Endothelial cell of umbilical vein (primary cell): ENCODE measurements around the gene OSBPL1A. TPM values are rescaled to one million over a fixed set of nuclear protein-coding genes. Genes with fewer than 3 reads are reported as not detected.

Experiments used
- BruUV-seq: library from RNA; stranded (reverse); fragments of 400-500 nt; replicated peaks from 2 replicates; lab custom pipeline; 2021; lab: Mats Ljungman, UMichigan
- CTCF ChIA-PET: fragments of 300-600, 350-600 bp; sonication (Branson Sonifier 250); formaldehyde crosslinking; loops from one replicate; lab custom pipeline; 2021; ENCODE audit warnings: antibody characterized with exemption, inconsistent platforms; lab: Charles Lee
- POLR2A ChIA-PET: fragments of 300-600, 350-600 bp; sonication (Branson Sonifier 250); formaldehyde crosslinking; loops from one replicate; lab custom pipeline; 2021; ENCODE audit warnings: antibody characterized with exemption, inconsistent platforms; lab: Charles Lee
- DNase-seq: peaks from one replicate; pipeline ENCODE4 v3.0.0-alpha.2; 2011; ENCODE audit warnings: low read depth, low spot score
- FAIRE-seq: peaks from 2 replicates; lab custom pipeline; 2011; peaks lifted over from hg19 to GRCh38; lab: Jason Lieb, UNC
- H2AFZ ChIP-seq: 2 replicates; pipeline ENCODE4 v1.6.0; 2012; ENCODE audit warnings: low read depth, low read length, control low read depth, inconsistent platforms
- H3K27ac ChIP-seq: 2 replicates; pipeline ENCODE4 v1.5.1; 2011; ENCODE audit warnings: low read depth, mild to moderate bottlenecking, control low read depth, low read length, moderate library complexity; ENCODE audit not compliant: insufficient read depth
- H3K27me3 ChIP-seq, 2 experiments: 2 replicates each; pipeline versions ENCODE4 v1.6.0 to v1.6.1; 2011; ENCODE audit warnings: low read length in 2 of 2, mixed read lengths in 1 of 2; ENCODE audit not compliant: control insufficient read depth in 2 of 2, insufficient read depth in 2 of 2
- H3K36me3 ChIP-seq, 2 experiments: 2 replicates in 1 of 2; 3 replicates in 1 of 2; pipeline ENCODE4 v1.5.1; 2011; ENCODE audit warnings: low read length in 2 of 2, mild to moderate bottlenecking in 1 of 2, moderate library complexity in 1 of 2; ENCODE audit not compliant: control insufficient read depth in 2 of 2, insufficient read depth in 2 of 2; ENCODE audit errors: extremely low read depth in 1 of 2
- H3K4me1 ChIP-seq: 3 replicates; pipeline ENCODE4 v1.5.1; 2011; ENCODE audit warnings: mild to moderate bottlenecking, low read length; ENCODE audit not compliant: control insufficient read depth, insufficient read depth; ENCODE audit errors: extremely low read depth
- H3K4me2 ChIP-seq: 2 replicates; pipeline ENCODE4 v1.6.1; 2011; ENCODE audit warnings: low read length, control low read depth, mixed read lengths; ENCODE audit not compliant: insufficient read depth
- H3K4me3 ChIP-seq, 3 experiments: fragments of 200-600 bp in 1 of 3; sonication (generic), shearing (Covaris generic) in 1 of 3; replicated peaks in 1 of 3; 2 replicates each; pipeline ENCODE4 v1.5.1; 2011 to 2016; ENCODE audit warnings: control low read depth in 3 of 3, low read length in 3 of 3, mild to moderate bottlenecking in 2 of 3, inconsistent platforms in 1 of 3, low read depth in 1 of 3, moderate library complexity in 1 of 3; ENCODE audit not compliant: insufficient read depth in 1 of 3
- H3K79me2 ChIP-seq: 2 replicates; pipeline ENCODE4 v1.6.0; 2012; ENCODE audit warnings: low read length, inconsistent platforms; ENCODE audit not compliant: control insufficient read depth, insufficient read depth
- H3K9ac ChIP-seq: replicated peaks from 2 replicates; pipeline ENCODE3; 2011; ENCODE audit warnings: low read length, control low read depth; ENCODE audit not compliant: insufficient read depth; ENCODE audit errors: extremely low read depth
- H3K9me1 ChIP-seq: replicated peaks from 3 replicates; pipeline ENCODE4 v1.6.0; 2011; ENCODE audit warnings: mild to moderate bottlenecking, low read length; ENCODE audit not compliant: control insufficient read depth, insufficient read depth; ENCODE audit errors: extremely low read depth
- H3K9me3 ChIP-seq: replicated peaks from 2 replicates; pipeline ENCODE4 v1.5.1; 2012; ENCODE audit warnings: low read length, inconsistent platforms; ENCODE audit not compliant: control insufficient read depth, insufficient read depth
- H4K20me1 ChIP-seq: replicated peaks from 2 replicates; pipeline ENCODE3; 2011; ENCODE audit warnings: mild to moderate bottlenecking, low read length; ENCODE audit not compliant: control insufficient read depth, insufficient read depth; ENCODE audit errors: extremely low read depth
- EZH2 ChIP-seq: IDR thresholded peaks from 2 replicates; pipeline ENCODE4 v1.6.1; 2012; ENCODE audit warnings: borderline replicate concordance, low read depth, mild to moderate bottlenecking, moderate library complexity, low read length, inconsistent platforms; ENCODE audit not compliant: severe bottlenecking
- FOS ChIP-seq: IDR thresholded peaks from 2 replicates; pipeline ENCODE4 v1.6.1; 2011; ENCODE audit warnings: mild to moderate bottlenecking, low read length, moderate library complexity, borderline replicate concordance; ENCODE audit not compliant: insufficient read depth
- GATA2 ChIP-seq: IDR thresholded peaks from 2 replicates; pipeline ENCODE4 v1.7.0; 2011; ENCODE audit warnings: low read depth, mild to moderate bottlenecking, moderate library complexity, mixed read lengths, low read length; ENCODE audit not compliant: insufficient read length, insufficient read depth
- JUN ChIP-seq: IDR thresholded peaks from 2 replicates; pipeline ENCODE4 v1.6.1; 2011; ENCODE audit warnings: borderline replicate concordance, low read depth; ENCODE audit not compliant: insufficient read length, insufficient read depth
- MYC ChIP-seq: IDR thresholded peaks from one replicate; pipeline ENCODE4 v1.6.1; 2011; ENCODE audit warnings: mild to moderate bottlenecking, low read depth, low read length
- POLR2A ChIP-seq: IDR thresholded peaks from 2 replicates; pipeline ENCODE4 v1.6.1; 2012; ENCODE audit warnings: low read depth, mild to moderate bottlenecking, control low read depth, low read length
- POLR2AphosphoS5 ChIP-seq: IDR thresholded peaks from 2 replicates; pipeline ENCODE4 v1.6.1; 2012; ENCODE audit warnings: low read depth, mild to moderate bottlenecking, control low read depth, low read length, moderate library complexity; ENCODE audit not compliant: insufficient read depth
- dilution Hi-C: fragments of 300-500 bp; cut with MboI; formaldehyde crosslinking; loops from one replicate; pipeline ENCODE4 v1.15.0; 2019; ENCODE audit warnings: low sequenced_read_pairs; ENCODE audit not compliant: extremely low pct_ligation_motif_present
- intact Hi-C: fragments of 100-400 bp; cut with micrococcal nuclease; formaldehyde crosslinking; loops from one replicate; pipeline ENCODE4 v1.10.0; 2022
- polyA plus RNA-seq, 4 experiments: library from polyadenylated mRNA; depleted of rRNA in 3 of 4; stranded (reverse) in 3 of 4; unstranded in 1 of 4; fragments of >200 nt; gene quantifications; 2 replicates each; pipeline versions ENCODE4 v1.2.1 to v1.2.3, GENCODE V29; 2011 to 2012; ENCODE audit warnings: missing spikeins in 1 of 4
- total RNA-seq: library from RNA; stranded (reverse); gene quantifications from 2 replicates; pipeline ENCODE4 v1.2.3, GENCODE V29; 2021
- TF ChIP-seq, protein P1 (sequence below): IDR thresholded peaks from 2 replicates; pipeline ENCODE4 v1.6.1; 2011; ENCODE audit not compliant: insufficient read depth, insufficient read length
- TF ChIP-seq, protein P2 (sequence below), 2 donors: IDR thresholded peaks; 1 replicate in 1 of 2; 2 replicates in 1 of 2; pipeline ENCODE4 v1.5.1; 2011; ENCODE audit warnings: low read length in 2 of 2, mild to moderate bottlenecking in 2 of 2, moderate library complexity in 2 of 2, control low read depth in 1 of 2, inconsistent platforms in 1 of 2, low read depth in 1 of 2; ENCODE audit not compliant: insufficient read depth in 1 of 2; ENCODE audit errors: extremely low read depth in 1 of 2

OSBPL1A gene
- total and polyA plus RNA-seq, 2 donors (not counting 3 experiments of a cell fraction or from before 2014, with no cell fraction given), result 6.4 to 16.5 TPM

DNA sequence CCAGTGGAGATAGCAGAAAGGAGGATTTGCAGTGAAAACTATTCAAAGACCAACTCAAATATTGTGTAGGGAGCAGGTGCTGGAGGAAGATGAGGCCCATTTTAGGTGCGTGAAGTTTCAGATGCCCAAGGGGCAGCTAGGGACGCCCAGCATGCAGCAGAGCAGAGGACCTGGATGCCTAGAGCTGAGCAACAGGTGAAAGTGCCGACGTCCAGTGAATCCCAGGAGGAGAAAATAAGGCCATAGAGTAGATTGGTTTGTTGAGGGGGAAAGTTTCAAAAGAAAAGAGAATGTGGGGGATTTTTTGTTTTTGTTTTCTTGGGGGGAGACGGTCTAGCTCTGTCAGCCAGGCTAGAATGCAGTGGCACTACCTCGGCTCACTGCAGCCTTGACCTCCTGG lies 53.1 kb downstream of the OSBPL1A start:
- FAIRE-seq, result no peak
- intact Hi-C loops, result no loop called here
- POLR2A ChIA-PET, result no interaction called here

More for the DNA sequence above, 53.1 kb downstream of the OSBPL1A start:
- Histone ChIP-seq H3K9ac (no peak overlapping the region), H3K36me3 (no peaks in the 10 kb centered on the region), H3K9me1 (no peaks in the 10 kb centered on the region), H3K9me3 (no peaks in the 10 kb centered on the region), H3K4me3 (no peak overlapping the region), H4K20me1 (no peaks in the 10 kb centered on the region), H3K27ac (no peak overlapping the region), H3K79me2 (no peaks in the 10 kb centered on the region), H3K4me2 (no peak overlapping the region), H2AFZ (no peak overlapping the region), H3K4me1 (no peaks in the 10 kb centered on the region), H3K27me3 (no peaks in the 10 kb centered on the region)
- TF ChIP-seq, protein P1, sequence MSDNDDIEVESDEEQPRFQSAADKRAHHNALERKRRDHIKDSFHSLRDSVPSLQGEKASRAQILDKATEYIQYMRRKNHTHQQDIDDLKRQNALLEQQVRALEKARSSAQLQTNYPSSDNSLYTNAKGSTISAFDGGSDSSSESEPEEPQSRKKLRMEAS, result no peak
- TF ChIP-seq POLR2A (no peak), GATA2 (no peak), EZH2 (no peak), MYC (no peak), FOS (no peak), JUN (no peak), POLR2AphosphoS5 (no peak)
- TF ChIP-seq, protein P2, sequence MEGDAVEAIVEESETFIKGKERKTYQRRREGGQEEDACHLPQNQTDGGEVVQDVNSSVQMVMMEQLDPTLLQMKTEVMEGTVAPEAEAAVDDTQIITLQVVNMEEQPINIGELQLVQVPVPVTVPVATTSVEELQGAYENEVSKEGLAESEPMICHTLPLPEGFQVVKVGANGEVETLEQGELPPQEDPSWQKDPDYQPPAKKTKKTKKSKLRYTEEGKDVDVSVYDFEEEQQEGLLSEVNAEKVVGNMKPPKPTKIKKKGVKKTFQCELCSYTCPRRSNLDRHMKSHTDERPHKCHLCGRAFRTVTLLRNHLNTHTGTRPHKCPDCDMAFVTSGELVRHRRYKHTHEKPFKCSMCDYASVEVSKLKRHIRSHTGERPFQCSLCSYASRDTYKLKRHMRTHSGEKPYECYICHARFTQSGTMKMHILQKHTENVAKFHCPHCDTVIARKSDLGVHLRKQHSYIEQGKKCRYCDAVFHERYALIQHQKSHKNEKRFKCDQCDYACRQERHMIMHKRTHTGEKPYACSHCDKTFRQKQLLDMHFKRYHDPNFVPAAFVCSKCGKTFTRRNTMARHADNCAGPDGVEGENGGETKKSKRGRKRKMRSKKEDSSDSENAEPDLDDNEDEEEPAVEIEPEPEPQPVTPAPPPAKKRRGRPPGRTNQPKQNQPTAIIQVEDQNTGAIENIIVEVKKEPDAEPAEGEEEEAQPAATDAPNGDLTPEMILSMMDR (IDR thresholded peaks at IDR 0.05; ENCODE audit: extremely low read depth in 1 of 2, insufficient read depth in 1 of 2, low read depth in 1 of 2, low read length in 2 of 2), result no peak
- dilution Hi-C loops, result no loop called here
- CTCF ChIA-PET, result interaction anchor here (1.0 kb wide), 1 partner anchor 11 kb away, joined by 3 read pairs; no protein-coding TSS in a partner anchor
- no peak for DNase-seq
- BruUV-seq, result no TSS peak
